Progenitor cell of endocrine pancreas (in vitro differentiated cells): ENCODE data around the gene PLEKHM1. TPM values are rescaled to one million over a fixed set of nuclear protein-coding genes. Genes with fewer than 3 reads are reported as not detected.

ENCODE experiments used
- DNase-seq: peaks from one replicate; pipeline ENCODE4 v3.0.0; 2021; ENCODE audit warnings: low spot score; ENCODE audit not compliant: unreplicated experiment
- H3K27ac Mint-ChIP-seq: 2 replicates; pipeline ENCODE4 v1.8.0; 2021; ENCODE audit warnings: mild to moderate bottlenecking, moderate library complexity, mixed read lengths
- H3K27me3 Mint-ChIP-seq: 2 replicates; pipeline ENCODE4 v1.8.0; 2021; ENCODE audit warnings: mixed read lengths
- H3K36me3 Mint-ChIP-seq: 2 replicates; pipeline ENCODE4 v1.8.0; 2022; ENCODE audit warnings: mixed read lengths; ENCODE audit not compliant: insufficient read depth
- H3K4me1 Mint-ChIP-seq: 2 replicates; pipeline ENCODE4 v1.8.0; 2021; ENCODE audit warnings: low read depth, mixed read lengths
- H3K4me3 Mint-ChIP-seq: 2 replicates; pipeline ENCODE4 v1.8.0; 2021; ENCODE audit warnings: low read depth, mild to moderate bottlenecking, moderate library complexity, mixed read lengths
- H3K9me3 Mint-ChIP-seq: 2 replicates; pipeline ENCODE4 v1.8.0; 2021; ENCODE audit warnings: low read depth, mixed read lengths
- CTCF ChIP-seq: fragments of 200-600 bp; sonication (generic); IDR thresholded peaks from one replicate; pipeline ENCODE4 v1.5.0; 2021; ENCODE audit warnings: antibody characterized with exemption, mild to moderate bottlenecking; ENCODE audit not compliant: unreplicated experiment
- total RNA-seq: library from RNA; stranded (reverse); gene quantifications from 2 replicates; pipeline ENCODE4 v1.2.1, GENCODE V29; 2021

The PLEKHM1 gene
- total RNA-seq, 1 donor from 2014 or later: 34.5 TPM

- Mint-ChIP-seq H3K27ac (no peak overlapping the region), H3K4me3 (no peak overlapping the region), H3K9me3 (no peaks in the 10 kb centered on the region), H3K36me3 (no peaks in the 10 kb centered on the region), H3K27me3 (peaks cover 11% of the 10 kb centered on the region), H3K4me1 (peaks cover 9% of the 10 kb centered on the region)
- TF ChIP-seq CTCF: no peak
- DNase-seq: no peak
Measured at GRCh38 chr17:45410144-45411091, 80.1 kb downstream of the PLEKHM1 start.

DNA sequence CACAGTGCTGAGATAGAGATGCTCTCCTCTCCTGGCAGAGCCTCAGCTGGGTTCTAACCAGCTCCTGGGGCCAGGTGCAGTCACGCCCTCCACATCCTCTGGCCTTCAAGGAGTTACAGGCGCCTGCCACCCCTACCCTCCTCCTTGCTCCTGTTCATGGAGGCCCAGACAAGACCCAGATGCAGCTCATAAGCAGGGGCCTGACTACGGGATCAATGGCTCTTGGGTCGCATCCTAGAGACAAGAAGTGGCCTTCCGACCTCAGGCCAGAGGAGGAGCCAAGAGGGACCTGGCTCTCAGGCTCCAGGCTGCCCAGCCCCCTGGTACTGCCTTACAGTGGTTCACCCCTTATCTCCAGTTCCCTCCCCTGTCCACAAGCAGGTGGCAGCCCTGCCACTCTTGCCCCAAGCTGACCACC lies 80.9 kb downstream of the PLEKHM1 start:
- H3K27ac Mint-ChIP-seq: no peak overlapping the region

GRCh38 chr17:45408611-45409421 lies 81.7 kb downstream of the PLEKHM1 start:
- no peak for DNase-seq
- TF ChIP-seq CTCF: no peak
- Mint-ChIP-seq H3K9me3 (no peaks in the 10 kb centered on the region), H3K27me3 (peaks cover 11% of the 10 kb centered on the region), H3K4me1 (peaks cover 5% of the 10 kb centered on the region), H3K36me3 (no peaks in the 10 kb centered on the region), H3K27ac (peak overlapping the region; percentile 47), H3K4me3 (no peak overlapping the region)

More for the DNA sequence above, 80.9 kb downstream of the PLEKHM1 start:
- H3K4me1 Mint-ChIP-seq: peaks cover 5% of the 10 kb centered on the region
- no peak for DNase-seq
- H3K4me3 Mint-ChIP-seq: no peak overlapping the region
- H3K36me3 Mint-ChIP-seq: no peaks in the 10 kb centered on the region
- H3K9me3 Mint-ChIP-seq: no peaks in the 10 kb centered on the region
- peaks cover 11% of the 10 kb centered on the region for H3K27me3 Mint-ChIP-seq
- TF ChIP-seq CTCF: no peak

- no peaks in the 10 kb centered on the region for H3K9me3 Mint-ChIP-seq
- DNase-seq: no peak
- H3K4me3 Mint-ChIP-seq: no peak overlapping the region
- no peaks in the 10 kb centered on the region for H3K36me3 Mint-ChIP-seq
- peaks cover 5% of the 10 kb centered on the region for H3K4me1 Mint-ChIP-seq
- H3K27me3 Mint-ChIP-seq: peaks cover 11% of the 10 kb centered on the region
- H3K27ac Mint-ChIP-seq: no peak overlapping the region
- no peak for TF ChIP-seq CTCF
Measured at GRCh38 chr17:45406107-45406506, 84.4 kb downstream of the PLEKHM1 start.
